Measurements from ENCODE around the gene SRBD1.

DNA sequence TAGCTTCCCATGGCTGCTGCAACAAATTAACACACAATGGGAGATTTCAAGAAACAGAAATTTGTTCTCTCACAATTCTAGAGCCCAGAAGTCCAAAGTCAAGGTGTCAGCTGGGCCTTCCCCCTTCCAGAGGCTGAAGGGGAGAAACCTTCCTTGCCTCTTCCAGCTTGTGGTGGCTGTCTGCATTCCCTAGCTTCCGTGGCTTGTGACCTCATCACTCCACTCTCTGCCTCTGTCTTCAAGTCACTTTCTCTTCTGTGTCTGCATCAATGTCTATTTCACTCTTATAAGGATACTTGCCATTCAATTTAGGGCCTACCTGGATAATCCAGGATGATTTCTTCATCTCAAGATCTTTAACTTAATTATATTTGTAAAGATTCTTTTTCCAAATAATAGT, 16.8 kb upstream of the SRBD1 start:
- TF ChIP-seq, protein P1, sequence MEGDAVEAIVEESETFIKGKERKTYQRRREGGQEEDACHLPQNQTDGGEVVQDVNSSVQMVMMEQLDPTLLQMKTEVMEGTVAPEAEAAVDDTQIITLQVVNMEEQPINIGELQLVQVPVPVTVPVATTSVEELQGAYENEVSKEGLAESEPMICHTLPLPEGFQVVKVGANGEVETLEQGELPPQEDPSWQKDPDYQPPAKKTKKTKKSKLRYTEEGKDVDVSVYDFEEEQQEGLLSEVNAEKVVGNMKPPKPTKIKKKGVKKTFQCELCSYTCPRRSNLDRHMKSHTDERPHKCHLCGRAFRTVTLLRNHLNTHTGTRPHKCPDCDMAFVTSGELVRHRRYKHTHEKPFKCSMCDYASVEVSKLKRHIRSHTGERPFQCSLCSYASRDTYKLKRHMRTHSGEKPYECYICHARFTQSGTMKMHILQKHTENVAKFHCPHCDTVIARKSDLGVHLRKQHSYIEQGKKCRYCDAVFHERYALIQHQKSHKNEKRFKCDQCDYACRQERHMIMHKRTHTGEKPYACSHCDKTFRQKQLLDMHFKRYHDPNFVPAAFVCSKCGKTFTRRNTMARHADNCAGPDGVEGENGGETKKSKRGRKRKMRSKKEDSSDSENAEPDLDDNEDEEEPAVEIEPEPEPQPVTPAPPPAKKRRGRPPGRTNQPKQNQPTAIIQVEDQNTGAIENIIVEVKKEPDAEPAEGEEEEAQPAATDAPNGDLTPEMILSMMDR (IDR thresholded peaks at IDR 0.05 in 8 of 11, conservative IDR thresholded peaks at IDR 0.05 in 3 of 11) = no peak
- TF ChIP-seq POLR2AphosphoS5 (IDR thresholded peaks at IDR 0.05) (no peak), POLR2A (IDR thresholded peaks at IDR 0.05) (no peak)

Measured in spleen (tissue), 7 donors.